ENCODE data around the gene MNS1. TPM values are rescaled to one million over a fixed set of nuclear protein-coding genes. Genes with fewer than 3 reads are reported as not detected.

MNS1 gene
- total RNA-seq, 1 donor from 2014 or later, result 0.84 TPM

DNA sequence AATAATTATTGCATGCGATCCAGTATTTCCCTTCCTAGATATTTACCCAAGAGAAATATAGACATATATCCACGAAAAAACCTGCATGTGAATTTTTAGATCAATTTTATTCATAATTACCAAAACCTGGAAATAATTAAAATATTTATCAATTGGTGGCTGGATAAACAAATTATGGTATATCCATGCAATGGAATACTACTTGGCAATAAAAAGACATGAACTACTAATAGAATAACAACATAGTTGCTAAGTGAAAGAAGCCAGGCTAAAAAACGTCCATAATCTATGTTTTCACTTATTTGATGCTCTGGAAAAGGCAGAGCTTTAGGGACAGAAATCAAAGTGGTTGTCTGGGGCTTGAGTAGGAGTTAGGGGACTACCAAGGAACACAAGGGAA lies 79.0 kb downstream of the MNS1 start:
- TF ChIP-seq, protein P1, sequence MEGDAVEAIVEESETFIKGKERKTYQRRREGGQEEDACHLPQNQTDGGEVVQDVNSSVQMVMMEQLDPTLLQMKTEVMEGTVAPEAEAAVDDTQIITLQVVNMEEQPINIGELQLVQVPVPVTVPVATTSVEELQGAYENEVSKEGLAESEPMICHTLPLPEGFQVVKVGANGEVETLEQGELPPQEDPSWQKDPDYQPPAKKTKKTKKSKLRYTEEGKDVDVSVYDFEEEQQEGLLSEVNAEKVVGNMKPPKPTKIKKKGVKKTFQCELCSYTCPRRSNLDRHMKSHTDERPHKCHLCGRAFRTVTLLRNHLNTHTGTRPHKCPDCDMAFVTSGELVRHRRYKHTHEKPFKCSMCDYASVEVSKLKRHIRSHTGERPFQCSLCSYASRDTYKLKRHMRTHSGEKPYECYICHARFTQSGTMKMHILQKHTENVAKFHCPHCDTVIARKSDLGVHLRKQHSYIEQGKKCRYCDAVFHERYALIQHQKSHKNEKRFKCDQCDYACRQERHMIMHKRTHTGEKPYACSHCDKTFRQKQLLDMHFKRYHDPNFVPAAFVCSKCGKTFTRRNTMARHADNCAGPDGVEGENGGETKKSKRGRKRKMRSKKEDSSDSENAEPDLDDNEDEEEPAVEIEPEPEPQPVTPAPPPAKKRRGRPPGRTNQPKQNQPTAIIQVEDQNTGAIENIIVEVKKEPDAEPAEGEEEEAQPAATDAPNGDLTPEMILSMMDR (IDR thresholded peaks at IDR 0.05; ENCODE audit: insufficient read depth, low read length, poor library complexity, severe bottlenecking), result no peak
- Histone ChIP-seq H3K4me3 (ENCODE audit: low read depth, low read length) (no peak overlapping the region), H3K27me3 (ENCODE audit: control insufficient read depth, insufficient read depth, low read length) (no peaks in the 10 kb centered on the region), H3K36me3 (ENCODE audit: control insufficient read depth, insufficient read depth, low read length) (no peaks in the 10 kb centered on the region)
- DNase-seq (ENCODE audit: low read depth), result no peak

GRCh38 chr15:56383010-56383409 lies 81.9 kb downstream of the MNS1 start:
- H3K4me3 ChIP-seq (ENCODE audit: low read depth, low read length), result no peak overlapping the region
- H3K36me3 ChIP-seq (ENCODE audit: control insufficient read depth, insufficient read depth, low read length), result no peaks in the 10 kb centered on the region
- DNase-seq (ENCODE audit: low read depth), result no peak
- TF ChIP-seq, protein P1 (IDR thresholded peaks at IDR 0.05; ENCODE audit: insufficient read depth, low read length, poor library complexity, severe bottlenecking), result no peak
- no peaks in the 10 kb centered on the region for H3K27me3 ChIP-seq (ENCODE audit: control insufficient read depth, insufficient read depth, low read length)

Other genes with a start within 250 kb of the MNS1 start
- 11.4 and 13.0 TPM in 2 replicates for gene RFX7, start 221.3 kb downstream of the MNS1 start, total RNA-seq
- 5.2 and 8.8 TPM in 2 replicates for gene TEX9, start 99.7 kb downstream of the MNS1 start, total RNA-seq

All from kidney epithelial cell (primary cell).